Stimulated activated naive CD8-positive, alpha-beta T cell treated with anti-CD3 and anti-CD28 coated beads, Interleukin-15, Interleukin-2, amounts not matched to agents 100 ng/mL and 50 ng/mL, for 24 hours (primary cell): ENCODE data around the gene RCBTB2.

Experiments
- H3K27ac Mint-ChIP-seq: one replicate; pipeline ENCODE4 v1.8.0; 2021; ENCODE audit warnings: mild to moderate bottlenecking, mixed read lengths
- H3K27me3 Mint-ChIP-seq: one replicate; pipeline ENCODE4 v1.8.0; 2021; ENCODE audit warnings: mixed read lengths
- H3K36me3 Mint-ChIP-seq: one replicate; pipeline ENCODE4 v1.8.0; 2021; ENCODE audit warnings: low read depth, mixed read lengths
- H3K4me1 Mint-ChIP-seq: one replicate; pipeline ENCODE4 v1.8.0; 2021; ENCODE audit warnings: low read depth, mixed read lengths
- H3K4me3 Mint-ChIP-seq: one replicate; pipeline ENCODE4 v1.8.0; 2021; ENCODE audit warnings: mild to moderate bottlenecking, mixed read lengths
- H3K9me3 Mint-ChIP-seq: one replicate; pipeline ENCODE4 v1.8.0; 2021; ENCODE audit warnings: mixed read lengths

The RCBTB2 gene

DNA sequence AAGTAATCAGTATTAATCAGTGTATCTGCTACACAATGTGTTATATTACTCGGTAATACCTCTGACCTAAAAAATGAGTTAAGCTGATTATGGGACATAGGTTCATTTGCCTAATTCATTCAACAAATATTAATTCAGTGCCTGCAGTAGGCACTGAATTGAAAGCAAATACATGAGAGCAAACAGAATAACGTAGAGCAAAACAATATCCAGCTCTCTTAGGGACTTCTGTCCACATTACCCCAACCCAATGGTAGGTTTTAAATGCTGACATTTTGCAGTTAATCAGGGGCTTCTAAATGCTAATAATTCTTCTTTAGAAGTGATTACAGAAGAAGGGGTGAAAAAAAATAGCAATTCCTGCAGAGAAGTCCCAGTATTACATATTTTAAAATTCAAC is 4.9 kb downstream of the RCBTB2 start:
- H3K36me3 Mint-ChIP-seq, result no peaks in the 10 kb centered on the region
- peaks cover 22% of the 10 kb centered on the region for H3K4me1 Mint-ChIP-seq
- H3K27ac Mint-ChIP-seq, result no peak overlapping the region
- H3K27me3 Mint-ChIP-seq, result peaks cover 3% of the 10 kb centered on the region
- H3K4me3 Mint-ChIP-seq, result no peak overlapping the region
- no peaks in the 10 kb centered on the region for H3K9me3 Mint-ChIP-seq

DNA sequence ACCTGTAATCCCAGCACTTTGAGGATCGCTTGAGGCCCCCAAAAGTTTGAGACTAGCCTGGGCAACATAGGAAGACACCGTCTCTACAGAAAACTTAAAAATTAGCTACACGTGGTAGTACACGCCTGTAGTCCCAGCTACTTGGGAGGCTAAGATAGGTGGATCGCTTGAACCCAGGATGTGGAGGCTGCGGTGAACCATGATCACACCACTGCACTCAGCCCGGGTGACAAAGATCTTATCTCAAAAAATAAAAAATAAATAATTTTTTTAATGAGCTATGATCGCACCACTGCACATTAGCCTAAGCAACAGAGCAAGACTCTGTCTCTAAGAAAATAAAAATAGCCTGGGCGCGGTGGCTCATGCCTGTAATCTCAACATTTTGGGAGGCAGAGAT is 6.6 kb downstream of the RCBTB2 start:
- Mint-ChIP-seq H3K4me1 (peaks cover 10% of the 10 kb centered on the region), H3K27me3 (peaks cover 3% of the 10 kb centered on the region), H3K4me3 (no peak overlapping the region), H3K27ac (no peak overlapping the region), H3K36me3 (no peaks in the 10 kb centered on the region), H3K9me3 (no peaks in the 10 kb centered on the region)

DNA sequence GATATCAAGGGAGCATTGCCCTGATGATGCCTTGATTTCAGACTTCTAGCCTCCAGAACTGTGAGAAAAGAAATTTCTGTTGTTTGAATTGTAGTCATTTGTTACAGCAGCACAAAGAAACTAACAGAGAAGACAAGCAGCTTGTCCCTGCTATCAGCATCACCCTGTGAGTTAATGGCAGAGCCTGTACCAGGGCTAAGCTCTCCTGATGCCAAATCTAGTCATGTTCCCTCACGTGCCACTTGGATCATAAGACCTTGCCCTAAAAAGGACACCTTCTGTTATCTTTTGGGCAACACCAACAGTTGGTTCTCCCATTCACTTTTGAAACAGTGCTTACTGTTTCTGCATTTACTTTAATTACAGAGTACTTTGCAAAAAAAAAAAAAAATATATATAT is 14.8 kb downstream of the RCBTB2 start:
- H3K27ac Mint-ChIP-seq, result no peak overlapping the region
- no peaks in the 10 kb centered on the region for H3K36me3 Mint-ChIP-seq
- H3K4me1 Mint-ChIP-seq, result no peaks in the 10 kb centered on the region
- H3K9me3 Mint-ChIP-seq, result no peaks in the 10 kb centered on the region
- H3K27me3 Mint-ChIP-seq, result no peaks in the 10 kb centered on the region
- H3K4me3 Mint-ChIP-seq, result no peak overlapping the region

DNA sequence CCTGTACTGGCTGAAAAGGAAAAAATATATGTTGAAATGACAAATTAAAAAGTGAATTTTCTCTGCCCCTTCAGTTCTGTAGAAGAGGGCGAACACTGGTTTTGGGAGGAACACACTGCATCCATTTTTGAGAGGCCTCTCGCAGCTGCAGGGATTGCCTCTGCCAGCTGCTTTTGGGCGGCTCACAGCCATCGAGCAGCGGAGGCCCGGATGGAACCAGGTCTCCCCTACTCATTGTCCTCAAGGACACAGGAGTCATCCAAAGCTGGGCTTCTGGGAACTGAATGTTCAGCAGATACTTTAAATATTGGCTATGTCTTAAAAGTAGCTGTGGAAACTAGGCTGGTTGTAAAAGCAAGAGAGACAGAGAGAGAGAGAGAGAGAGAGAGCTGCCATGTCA is 17.1 kb downstream of the RCBTB2 start:
- Mint-ChIP-seq H3K9me3 (no peaks in the 10 kb centered on the region), H3K36me3 (no peaks in the 10 kb centered on the region), H3K27me3 (no peaks in the 10 kb centered on the region), H3K27ac (no peak overlapping the region), H3K4me1 (no peaks in the 10 kb centered on the region), H3K4me3 (no peak overlapping the region)

DNA sequence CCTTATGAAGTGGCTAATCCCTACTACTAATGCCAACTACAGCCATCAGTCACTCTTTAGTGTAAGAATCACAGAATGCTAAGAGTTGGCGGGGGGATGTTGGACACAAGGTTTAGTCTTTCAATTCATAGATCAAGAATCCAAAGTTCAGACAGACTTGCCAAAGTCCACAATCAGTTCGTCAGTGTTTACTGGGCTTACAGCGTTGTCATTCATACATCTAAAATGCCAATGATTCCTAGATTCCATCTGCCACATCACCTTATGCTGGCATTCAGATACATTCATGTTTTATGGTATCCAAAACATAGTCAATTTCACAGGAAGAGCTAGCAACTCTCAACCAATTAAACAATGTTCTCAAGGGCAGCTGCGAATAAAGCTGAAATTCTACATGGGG is 18.1 kb downstream of the RCBTB2 start:
- Mint-ChIP-seq H3K27ac (no peak overlapping the region), H3K9me3 (no peaks in the 10 kb centered on the region), H3K27me3 (no peaks in the 10 kb centered on the region), H3K4me3 (no peak overlapping the region), H3K36me3 (no peaks in the 10 kb centered on the region), H3K4me1 (peaks cover 4% of the 10 kb centered on the region)

DNA sequence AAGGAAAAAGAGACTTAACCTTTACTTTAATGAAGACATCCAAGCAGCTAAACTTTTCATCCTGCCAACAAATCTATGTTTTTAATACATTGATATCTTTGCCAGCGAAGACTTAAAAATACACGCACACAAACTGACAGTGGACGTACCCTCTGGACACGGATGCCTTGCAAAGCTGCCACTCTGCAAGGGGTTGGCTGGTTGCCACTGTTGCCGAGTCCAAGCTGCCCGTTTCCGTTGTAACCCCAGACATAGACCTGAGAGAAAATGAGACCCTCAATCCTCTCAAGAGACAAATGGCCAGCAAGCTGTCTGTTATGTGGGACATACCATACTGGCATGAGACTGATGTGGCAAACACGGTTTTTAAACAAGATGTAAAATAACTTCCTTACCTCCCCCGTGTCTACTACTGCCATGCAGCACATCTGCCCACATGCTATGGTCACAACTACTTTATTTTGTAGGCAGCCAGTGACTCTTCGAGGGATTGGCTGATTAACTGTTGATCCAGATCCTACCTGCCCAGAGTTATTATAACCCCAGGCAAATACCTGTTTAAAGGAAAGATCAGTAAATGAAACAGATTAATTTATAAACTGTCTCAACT is 21.2 kb downstream of the RCBTB2 start:
- no peaks in the 10 kb centered on the region for H3K36me3 Mint-ChIP-seq
- no peak overlapping the region for H3K4me3 Mint-ChIP-seq
- no peaks in the 10 kb centered on the region for H3K9me3 Mint-ChIP-seq
- no peak overlapping the region for H3K27ac Mint-ChIP-seq
- H3K4me1 Mint-ChIP-seq, result peaks cover 15% of the 10 kb centered on the region
- H3K27me3 Mint-ChIP-seq, result no peaks in the 10 kb centered on the region

DNA sequence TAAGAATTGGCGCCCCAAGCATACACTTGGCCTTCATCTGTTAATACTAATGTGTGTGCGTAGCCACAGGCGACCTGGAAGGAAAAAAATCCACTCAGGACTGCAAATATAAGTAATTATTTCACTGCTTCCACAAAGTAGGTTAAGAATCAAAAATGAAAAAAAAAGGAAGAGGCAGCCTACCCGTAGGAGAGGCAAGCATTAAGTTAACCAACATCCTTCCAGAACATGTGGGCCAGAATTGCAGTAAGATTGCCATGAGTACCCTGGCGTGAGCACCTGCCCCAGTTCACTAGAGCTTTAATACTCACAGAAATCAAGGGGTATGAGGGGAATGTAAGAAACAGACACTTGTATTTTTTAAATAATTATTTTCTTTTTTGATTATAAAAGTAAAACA is 22.2 kb downstream of the RCBTB2 start:
- H3K4me1 Mint-ChIP-seq, result peaks cover 25% of the 10 kb centered on the region

DNA sequence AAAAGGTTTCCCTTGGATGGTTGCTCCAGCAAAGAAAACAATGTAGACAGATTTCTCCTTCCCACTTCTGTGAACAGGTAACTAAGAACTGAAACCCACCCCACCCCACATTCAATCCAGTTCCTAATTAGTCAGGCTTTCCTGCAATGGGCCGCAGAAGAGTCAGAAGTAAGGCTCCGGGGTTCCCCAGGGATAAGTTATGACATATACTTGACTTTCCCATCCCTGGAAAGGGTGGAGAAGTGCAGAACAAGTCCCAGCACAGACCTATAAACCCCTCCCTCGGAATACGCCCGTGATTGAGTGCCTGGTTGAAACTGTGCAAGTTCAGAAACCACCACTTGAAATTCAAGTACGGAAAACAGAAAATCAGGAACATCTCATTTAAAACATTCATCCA is 24.9 kb downstream of the RCBTB2 start:
- no peak overlapping the region for H3K27ac Mint-ChIP-seq
- H3K27me3 Mint-ChIP-seq, result no peaks in the 10 kb centered on the region
- peaks cover 4% of the 10 kb centered on the region for H3K9me3 Mint-ChIP-seq

More for the DNA sequence above, 22.2 kb downstream of the RCBTB2 start:
- no peak overlapping the region for H3K27ac Mint-ChIP-seq
- no peaks in the 10 kb centered on the region for H3K36me3 Mint-ChIP-seq
- H3K27me3 Mint-ChIP-seq, result no peaks in the 10 kb centered on the region
- no peak overlapping the region for H3K4me3 Mint-ChIP-seq
- no peaks in the 10 kb centered on the region for H3K9me3 Mint-ChIP-seq

DNA sequence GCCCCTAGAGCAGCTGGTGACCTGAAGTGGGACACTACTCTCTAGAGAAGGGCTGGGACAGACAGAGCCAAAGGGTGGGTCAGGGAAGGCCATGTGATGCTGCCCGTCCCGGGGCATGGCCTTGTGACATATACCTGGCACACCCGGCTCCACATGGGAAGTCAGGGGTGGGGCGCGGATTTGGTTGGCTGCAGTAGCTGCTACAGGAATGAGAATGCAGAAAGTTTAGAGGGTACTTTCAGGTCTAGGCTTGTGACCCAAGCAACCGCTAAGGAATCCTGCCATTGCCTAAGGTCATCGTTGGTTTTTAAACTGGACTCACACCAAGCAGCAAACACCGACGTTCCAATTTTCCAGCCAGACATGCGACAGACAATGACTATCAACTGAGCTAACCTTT is 25.9 kb downstream of the RCBTB2 start:
- Mint-ChIP-seq H3K4me3 (no peak overlapping the region), H3K36me3 (peaks cover 3% of the 10 kb centered on the region), H3K27ac (no peak overlapping the region)

More for the DNA sequence above, 24.9 kb downstream of the RCBTB2 start:
- no peak overlapping the region for H3K4me3 Mint-ChIP-seq
- peaks cover 47% of the 10 kb centered on the region for H3K4me1 Mint-ChIP-seq
- H3K36me3 Mint-ChIP-seq, result peaks cover 3% of the 10 kb centered on the region

DNA sequence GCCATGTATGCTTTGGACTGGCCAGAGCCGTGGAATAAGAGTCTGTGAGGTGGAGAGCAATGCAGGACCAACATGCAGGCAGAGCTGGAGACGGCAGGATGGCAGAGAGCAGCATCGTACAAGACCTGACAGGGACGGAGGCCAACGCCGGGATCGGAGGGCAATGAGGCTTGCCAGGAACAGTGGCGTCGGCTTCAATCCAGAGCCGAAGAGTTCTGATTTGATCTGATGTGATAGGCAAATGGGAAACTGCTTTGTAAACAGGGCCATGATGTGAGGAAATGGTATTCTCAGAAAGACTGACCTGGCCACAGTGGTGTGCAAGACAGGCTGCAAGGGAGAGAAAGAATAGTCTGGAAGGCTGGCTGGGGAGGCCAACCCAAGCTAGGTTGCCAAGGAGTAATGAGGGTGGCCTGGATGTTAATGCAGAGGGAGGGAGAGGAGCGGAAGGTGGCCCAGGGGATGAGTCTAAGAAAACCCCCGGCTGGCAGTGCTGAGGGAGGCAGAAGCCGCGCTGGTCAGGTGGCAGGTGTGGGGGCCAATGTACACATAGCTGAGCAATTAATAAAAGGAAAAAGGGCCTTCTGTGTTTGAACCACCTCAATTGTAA is 26.7 kb downstream of the RCBTB2 start:
- H3K4me3 Mint-ChIP-seq, result peak overlapping the region; percentile 61
- peaks cover 53% of the 10 kb centered on the region for H3K4me1 Mint-ChIP-seq
- no peaks in the 10 kb centered on the region for H3K27me3 Mint-ChIP-seq
- H3K36me3 Mint-ChIP-seq, result peaks cover 3% of the 10 kb centered on the region
- peaks cover 4% of the 10 kb centered on the region for H3K9me3 Mint-ChIP-seq
- peak overlapping the region; percentile 92 for H3K27ac Mint-ChIP-seq

More for the DNA sequence above, 25.9 kb downstream of the RCBTB2 start:
- Mint-ChIP-seq H3K27me3 (no peaks in the 10 kb centered on the region), H3K9me3 (peaks cover 4% of the 10 kb centered on the region), H3K4me1 (peaks cover 47% of the 10 kb centered on the region)

DNA sequence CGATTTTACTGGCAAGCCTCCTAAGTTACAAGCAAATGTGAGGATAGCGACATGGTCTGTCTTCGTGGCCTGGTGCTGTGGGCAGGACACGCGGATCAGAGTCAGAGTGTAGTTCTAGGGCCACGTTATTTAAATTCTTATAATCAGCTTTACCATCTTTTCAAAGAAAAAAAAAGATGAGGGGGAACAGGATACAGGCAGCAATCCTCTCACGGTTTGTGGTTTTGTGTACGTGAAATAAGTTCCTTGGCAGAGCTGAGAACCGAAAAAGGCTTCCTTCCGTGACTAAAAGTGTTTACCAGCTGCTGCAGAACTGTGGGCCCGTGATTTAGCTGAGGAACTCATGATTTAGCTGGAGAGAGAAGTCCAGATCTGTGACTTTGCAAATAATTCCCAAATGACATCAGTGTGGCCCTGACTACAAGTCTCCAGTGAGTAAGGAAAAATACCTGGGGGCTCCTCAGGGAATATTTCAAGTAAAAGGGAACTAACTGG is 27.2 kb downstream of the RCBTB2 start:
- Mint-ChIP-seq H3K4me3 (peak overlapping the region; percentile 61), H3K27ac (peak overlapping the region; percentile 92), H3K4me1 (peaks cover 59% of the 10 kb centered on the region), H3K27me3 (no peaks in the 10 kb centered on the region), H3K9me3 (peaks cover 4% of the 10 kb centered on the region), H3K36me3 (peaks cover 3% of the 10 kb centered on the region)

DNA sequence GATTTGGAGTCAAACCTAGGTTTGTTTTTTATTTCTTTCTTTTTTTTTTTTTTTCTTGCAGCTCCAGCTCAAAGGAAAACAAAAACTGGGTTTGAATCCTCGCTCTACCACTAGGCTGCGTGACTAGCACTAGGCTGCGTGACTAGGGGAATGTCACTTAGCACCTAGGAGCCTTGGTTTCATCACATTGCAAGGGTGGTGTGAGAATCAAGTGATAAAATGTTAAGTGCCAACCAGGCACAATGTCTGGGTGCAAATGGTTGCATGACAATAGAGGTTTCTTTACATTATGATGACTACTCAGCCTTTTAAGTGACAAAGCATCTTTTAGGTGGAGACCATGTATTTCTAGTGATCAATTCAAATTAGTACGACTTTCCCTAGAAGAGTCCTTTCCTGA is 27.9 kb downstream of the RCBTB2 start:
- peak overlapping the region; percentile 61 for H3K4me3 Mint-ChIP-seq
- H3K4me1 Mint-ChIP-seq, result peaks cover 62% of the 10 kb centered on the region
- peaks cover 3% of the 10 kb centered on the region for H3K36me3 Mint-ChIP-seq
- H3K9me3 Mint-ChIP-seq, result peaks cover 4% of the 10 kb centered on the region
- no peaks in the 10 kb centered on the region for H3K27me3 Mint-ChIP-seq
- peak overlapping the region; percentile 92 for H3K27ac Mint-ChIP-seq

DNA sequence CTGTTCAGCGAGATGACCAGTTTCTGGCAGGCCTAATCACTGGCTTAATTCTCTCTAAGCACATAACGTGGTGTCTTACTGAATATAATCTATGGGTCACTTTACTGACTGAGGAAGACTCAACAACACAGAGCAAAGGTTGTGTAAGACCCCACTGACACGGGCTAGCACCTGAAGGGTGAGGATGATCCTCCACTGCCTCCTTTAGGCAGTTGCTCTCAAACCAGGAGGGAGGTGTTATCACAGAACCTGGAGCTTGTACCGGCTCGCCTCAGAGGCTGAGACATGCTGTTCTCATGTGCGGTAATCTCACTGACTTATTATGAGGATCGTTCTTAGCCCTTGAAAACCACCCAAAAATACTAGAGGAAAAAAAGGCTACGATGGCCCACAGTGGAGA is 28.3 kb downstream of the RCBTB2 start:
- peaks cover 4% of the 10 kb centered on the region for H3K9me3 Mint-ChIP-seq
- peaks cover 3% of the 10 kb centered on the region for H3K36me3 Mint-ChIP-seq
- peaks cover 59% of the 10 kb centered on the region for H3K4me1 Mint-ChIP-seq
- no peaks in the 10 kb centered on the region for H3K27me3 Mint-ChIP-seq
- H3K27ac Mint-ChIP-seq, result peak overlapping the region; percentile 71
- no peak overlapping the region for H3K4me3 Mint-ChIP-seq

DNA sequence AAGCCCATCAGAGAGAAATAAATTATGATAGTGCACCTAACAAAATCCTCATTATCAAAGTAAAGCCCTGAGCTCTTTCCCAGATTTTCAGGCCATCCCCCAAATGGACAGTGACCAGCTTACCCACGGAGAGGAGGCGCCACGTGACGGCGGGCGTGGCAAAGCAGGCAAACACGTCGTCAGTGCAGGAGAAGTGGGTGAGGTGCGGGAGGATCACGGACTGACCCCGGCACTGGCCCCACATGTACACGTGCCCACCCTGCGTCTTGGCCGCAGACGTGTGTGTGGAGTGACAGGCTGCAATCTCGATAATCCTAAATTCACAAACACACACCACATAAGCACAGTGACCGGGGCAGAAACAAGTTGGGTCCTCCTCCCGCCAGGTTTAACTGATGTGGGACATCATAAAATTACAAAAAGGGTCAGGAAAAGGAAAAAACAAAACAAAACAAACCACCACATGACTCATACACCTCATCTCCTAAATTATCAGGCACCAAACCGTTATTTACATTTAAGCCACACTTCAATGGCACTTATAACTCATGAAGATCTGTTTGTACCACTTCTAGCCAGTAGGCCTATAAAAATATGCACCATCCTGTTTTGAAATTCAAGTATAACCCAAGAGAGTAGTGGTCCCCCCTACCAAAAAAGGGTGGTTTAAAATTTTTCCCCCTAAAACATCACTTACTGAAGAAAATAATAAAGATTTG is 30.1 kb downstream of the RCBTB2 start:
- no peak overlapping the region for H3K4me3 Mint-ChIP-seq
- H3K9me3 Mint-ChIP-seq, result peaks cover 4% of the 10 kb centered on the region
- peaks cover 57% of the 10 kb centered on the region for H3K4me1 Mint-ChIP-seq
- H3K27ac Mint-ChIP-seq, result no peak overlapping the region
- peaks cover 3% of the 10 kb centered on the region for H3K36me3 Mint-ChIP-seq
- H3K27me3 Mint-ChIP-seq, result no peaks in the 10 kb centered on the region

DNA sequence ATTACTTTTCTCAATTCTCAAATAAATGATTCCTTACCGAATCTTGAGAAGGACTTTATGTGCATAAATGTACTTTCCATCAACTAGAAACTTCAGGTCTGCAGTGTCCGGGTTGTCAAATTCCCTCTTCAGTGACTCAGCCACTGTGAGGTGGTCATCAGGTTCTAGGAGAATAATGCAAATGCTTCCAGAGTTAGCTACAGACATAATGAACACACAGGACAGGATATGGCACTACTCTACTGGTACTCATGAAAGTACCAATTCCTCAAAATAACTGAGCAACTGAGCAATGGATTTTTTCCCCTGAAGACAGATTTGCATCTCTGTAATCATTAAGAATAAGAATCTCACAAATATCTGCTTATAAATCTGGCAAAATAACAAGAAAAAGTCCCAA is 31.2 kb downstream of the RCBTB2 start:
- Mint-ChIP-seq H3K9me3 (peaks cover 4% of the 10 kb centered on the region), H3K27me3 (no peaks in the 10 kb centered on the region)

More for the DNA sequence above, 31.2 kb downstream of the RCBTB2 start:
- no peak overlapping the region for H3K27ac Mint-ChIP-seq
- H3K4me1 Mint-ChIP-seq, result peaks cover 56% of the 10 kb centered on the region
- no peak overlapping the region for H3K4me3 Mint-ChIP-seq
- H3K36me3 Mint-ChIP-seq, result peaks cover 3% of the 10 kb centered on the region
